CD14-positive monocyte (primary cell): ENCODE data around the gene TMC3. TPM values are rescaled to one million over a fixed set of nuclear protein-coding genes. Genes with fewer than 3 reads are reported as not detected.

Source experiments
- DNase-seq, 3 donors: peaks; one replicate each; pipeline ENCODE4 v3.0.0-alpha.2; 2011 to 2022
- H2AFZ ChIP-seq: 2 replicates; pipeline ENCODE4 v1.6.0; 2012; ENCODE audit warnings: mild to moderate bottlenecking, low read depth, low read length, inconsistent platforms; ENCODE audit not compliant: insufficient read depth, poor library complexity, severe bottlenecking
- H3K27ac ChIP-seq, 2 donors: 1 replicate in 1 of 2; 2 replicates in 1 of 2; pipeline ENCODE4 v1.5.1; 2012 to 2013; ENCODE audit warnings: low read length in 2 of 2, control low read depth in 1 of 2, inconsistent platforms in 1 of 2, low read depth in 1 of 2, mild to moderate bottlenecking in 1 of 2
- H3K27me3 ChIP-seq, 2 donors: one replicate each; pipeline versions ENCODE4 v1.6.0 to v1.6.1; 2011 to 2013; ENCODE audit warnings: low read length in 2 of 2; ENCODE audit not compliant: control insufficient read depth in 2 of 2, insufficient read depth in 2 of 2
- H3K36me3 ChIP-seq, 2 donors: replicated peaks in 1 of 2; 1 replicate in 1 of 2; 2 replicates in 1 of 2; pipeline versions ENCODE4 v1.5.1 to v1.6.1; 2012 to 2013; ENCODE audit warnings: low read length in 2 of 2, control low read depth in 1 of 2, inconsistent platforms in 1 of 2, mild to moderate bottlenecking in 1 of 2; ENCODE audit not compliant: insufficient read depth in 2 of 2, control insufficient read depth in 1 of 2
- H3K4me1 ChIP-seq, 2 donors: 1 replicate in 1 of 2; 2 replicates in 1 of 2; pipeline versions ENCODE4 v1.5.1 to v1.6.1; 2012 to 2013; ENCODE audit warnings: low read length in 2 of 2, control low read depth in 1 of 2, inconsistent platforms in 1 of 2, mild to moderate bottlenecking in 1 of 2, moderate library complexity in 1 of 2; ENCODE audit not compliant: insufficient read depth in 2 of 2, control insufficient read depth in 1 of 2
- H3K4me2 ChIP-seq: replicated peaks from 2 replicates; pipeline ENCODE3; 2012; ENCODE audit warnings: low read length, moderate library complexity, mild to moderate bottlenecking; ENCODE audit not compliant: poor library complexity, severe bottlenecking; ENCODE audit errors: extremely low read depth
- H3K4me3 ChIP-seq, 3 experiments: fragments of 200-600 bp in 1 of 3; sonication (generic) in 1 of 3; replicated peaks in 1 of 3; 1 replicate in 2 of 3; 2 replicates in 1 of 3; pipeline ENCODE4 v1.5.1; 2011 to 2013; ENCODE audit warnings: low read length in 3 of 3, mild to moderate bottlenecking in 3 of 3, control low read depth in 2 of 3, low read depth in 2 of 3, inconsistent platforms in 1 of 3, moderate library complexity in 1 of 3
- H3K79me2 ChIP-seq: 2 replicates; pipeline ENCODE4 v1.6.0; 2012; ENCODE audit warnings: mild to moderate bottlenecking, control low read depth, inconsistent platforms, low read length, moderate library complexity; ENCODE audit not compliant: insufficient read depth
- H3K9ac ChIP-seq: 2 replicates; pipeline ENCODE4 v1.6.0; 2017; ENCODE audit warnings: low read length, mild to moderate bottlenecking; ENCODE audit not compliant: insufficient read depth, poor library complexity, severe bottlenecking
- H3K9me3 ChIP-seq, 2 donors: replicated peaks in 1 of 2; 1 replicate in 1 of 2; 2 replicates in 1 of 2; pipeline versions ENCODE4 v1.5.1 to v1.6.1; 2012 to 2013; ENCODE audit warnings: low read length in 2 of 2, control low read depth in 1 of 2; ENCODE audit not compliant: control insufficient read depth in 1 of 2, insufficient read depth in 1 of 2
- H4K20me1 ChIP-seq: 2 replicates; pipeline ENCODE4 v1.6.0; 2012; ENCODE audit warnings: mild to moderate bottlenecking, low read length, control low read depth, moderate library complexity; ENCODE audit not compliant: insufficient read depth
- H3K27ac Mint-ChIP-seq, 7 donors: one replicate each; pipeline ENCODE4 v1.8.0; 2020; ENCODE audit warnings: mild to moderate bottlenecking in 7 of 7, mixed read lengths in 7 of 7, moderate library complexity in 6 of 7, inconsistent platforms in 2 of 7
- H3K27me3 Mint-ChIP-seq, 3 donors: one replicate each; pipeline ENCODE4 v1.8.0; 2021 to 2022; ENCODE audit warnings: low read depth in 3 of 3, mild to moderate bottlenecking in 3 of 3, mixed read lengths in 3 of 3, moderate library complexity in 3 of 3, inconsistent platforms in 1 of 3
- H3K36me3 Mint-ChIP-seq, 2 donors: one replicate each; pipeline ENCODE4 v1.8.0; 2020; ENCODE audit warnings: mixed read lengths in 2 of 2, inconsistent platforms in 1 of 2, mild to moderate bottlenecking in 1 of 2
- H3K4me1 Mint-ChIP-seq: one replicate; pipeline ENCODE4 v1.8.0; 2020; ENCODE audit warnings: mild to moderate bottlenecking, mixed read lengths
- H3K4me3 Mint-ChIP-seq, 2 donors: one replicate each; pipeline ENCODE4 v1.8.0; 2020; ENCODE audit warnings: mild to moderate bottlenecking in 2 of 2, mixed read lengths in 2 of 2, moderate library complexity in 1 of 2
- H3K9me3 Mint-ChIP-seq, 7 donors: one replicate each; pipeline ENCODE4 v1.8.0; 2020 to 2022; ENCODE audit warnings: mixed read lengths in 7 of 7, mild to moderate bottlenecking in 6 of 7, moderate library complexity in 6 of 7, inconsistent platforms in 2 of 7
- CTCF ChIP-seq: fragments of 200-600 bp; IDR thresholded peaks from one replicate; pipeline ENCODE4 v1.8.0; 2022; ENCODE audit warnings: antibody characterized with exemption, mild to moderate bottlenecking
- WGBS: methylation state at CpG from one replicate; pipeline ENCODE4 v1.1.5; 2013; ENCODE audit warnings: missing lambda C conversion rate; ENCODE audit not compliant: insufficient coverage; 5-methylcytosine and 5-hydroxymethylcytosine counted together
- intact Hi-C, 2 donors: fragments of 100-400 bp; cut with micrococcal nuclease; formaldehyde crosslinking; loops; one replicate each; pipeline versions ENCODE4 v1.15.0 to v1.15.1; 2023
- polyA plus RNA-seq, 3 donors: library from polyadenylated mRNA; depleted of rRNA in 1 of 3; unstranded in 2 of 3; stranded (reverse) in 1 of 3; fragments of 300-500 nt in 2 of 3; fragments of >200 nt in 1 of 3; fragmentation: Illumina TruSeq in 2 of 3; gene quantifications; 1 replicate in 2 of 3; 2 replicates in 1 of 3; pipeline ENCODE4 v1.2.3, GENCODE V29; 2012 to 2021

TMC3 gene
- polyA plus RNA-seq, 3 donors = not detected

DNA sequence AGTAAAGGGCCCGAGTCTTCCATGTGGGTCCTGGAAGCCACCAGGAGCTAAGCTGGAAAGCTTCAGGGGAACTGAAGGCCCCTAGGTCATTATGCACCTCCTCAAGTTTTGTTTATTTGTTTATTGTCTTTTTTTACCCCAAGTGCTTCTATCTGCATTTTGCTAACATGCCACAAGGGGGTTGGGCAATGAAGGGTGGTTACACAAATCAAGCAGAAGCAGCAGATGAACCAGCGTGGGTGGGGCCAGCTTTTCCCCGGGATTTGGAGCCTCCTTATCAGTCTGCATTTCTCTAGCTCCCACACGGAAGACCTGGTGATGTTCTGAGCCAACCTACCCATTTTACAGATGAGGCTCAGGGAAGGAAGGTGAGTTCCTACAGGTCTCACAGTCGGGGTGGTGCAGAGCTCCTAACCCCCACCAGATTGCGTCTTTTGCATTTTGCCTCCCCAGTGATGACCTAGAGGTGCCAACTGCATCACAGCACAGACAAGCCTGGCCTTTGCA is 16.8 kb downstream of the TMC3 start:
- H3K9ac ChIP-seq = no peak overlapping the region
- WGBS = 95% methylated on average over 2 of the region's 6 CpGs
- H3K27me3 ChIP-seq = no peaks in the 10 kb centered on the region
- intact Hi-C loops = no loop called here
- Mint-ChIP-seq H3K4me3 (no peak overlapping the region), H3K27ac (no peak overlapping the region), H3K36me3 (no peaks in the 10 kb centered on the region), H3K27me3 (peaks cover 0 to 6% (median 2%) of the 10 kb centered on the region in 3 donors), H3K9me3 (no peaks in the 10 kb centered on the region), H3K4me1 (no peaks in the 10 kb centered on the region)
- no peaks in the 10 kb centered on the region for H3K79me2 ChIP-seq
- no peak overlapping the region for H3K27ac ChIP-seq
- no peak overlapping the region for H3K4me2 ChIP-seq
- peak; percentile 23 for TF ChIP-seq CTCF
- H3K4me1 ChIP-seq = no peaks in the 10 kb centered on the region
- no peaks in the 10 kb centered on the region for H4K20me1 ChIP-seq
- H3K9me3 ChIP-seq = no peaks in the 10 kb centered on the region
- no peaks in the 10 kb centered on the region for H3K36me3 ChIP-seq
- no peak overlapping the region for H3K4me3 ChIP-seq
- DNase-seq = no peak
- no peak overlapping the region for H2AFZ ChIP-seq

- Histone ChIP-seq H3K4me3 (no peak overlapping the region), H3K27me3 (no peaks in the 10 kb centered on the region), H4K20me1 (no peaks in the 10 kb centered on the region), H3K36me3 (no peaks in the 10 kb centered on the region), H2AFZ (no peak overlapping the region), H3K4me2 (no peak overlapping the region), H3K4me1 (no peaks in the 10 kb centered on the region), H3K9me3 (no peaks in the 10 kb centered on the region), H3K79me2 (no peaks in the 10 kb centered on the region), H3K9ac (no peak overlapping the region), H3K27ac (no peak overlapping the region)
- no peak for TF ChIP-seq CTCF
- no peak overlapping the region for H3K4me3 Mint-ChIP-seq
- DNase-seq = no peak
- H3K27me3 Mint-ChIP-seq = peaks cover 0 to 4% (median 3%) of the 10 kb centered on the region in 3 donors
- H3K4me1 Mint-ChIP-seq = no peaks in the 10 kb centered on the region
- H3K9me3 Mint-ChIP-seq = no peaks in the 10 kb centered on the region
- intact Hi-C loops = no loop called here
- WGBS = 83% methylated on average over 4 of the region's 5 CpGs
- no peak overlapping the region for H3K27ac Mint-ChIP-seq
- H3K36me3 Mint-ChIP-seq = no peaks in the 10 kb centered on the region
Measured at GRCh38 chr15:81356252-81356651, 17.8 kb downstream of the TMC3 start.
